HepG2 (cell line): ENCODE measurements around the gene SOWAHA. TPM values are rescaled to one million over a fixed set of nuclear protein-coding genes. Genes with fewer than 3 reads are reported as not detected.

ENCODE experiments used
- ATAC-seq: fragments of 200-7000 bp; cut with Tn5 transposase; 3 replicates; pipeline ENCODE4 v1.9.1; 2020; ENCODE audit warnings: mild to moderate bottlenecking, moderate library complexity
- BruUV-seq: library from RNA; stranded (reverse); fragments of 400-500 nt; replicated peaks from 2 replicates; lab custom pipeline; 2021; lab: Mats Ljungman, UMichigan
- CTCF ChIA-PET: fragments of 300-600 bp; formaldehyde crosslinking; extraction: SDS; loops from one replicate; lab custom pipeline; 2021; ENCODE audit warnings: low total read pairs, inconsistent platforms, low intra/inter-chr PET ratio; lab: Yijun Ruan, JAX
- POLR2A ChIA-PET: fragments of 350-600 bp; sonication (Branson Sonifier 250); formaldehyde crosslinking; loops from one replicate; lab custom pipeline; 2020; ENCODE audit warnings: antibody characterized with exemption, inconsistent platforms; lab: Yijun Ruan, JAX
- DNase-seq: peaks from one replicate; pipeline ENCODE4 v3.0.0-alpha.2; 2015; ENCODE audit warnings: low spot score
- FAIRE-seq: peaks from 3 replicates; lab custom pipeline; 2011; peaks lifted over from hg19 to GRCh38; lab: Jason Lieb, UNC
- H2AFZ ChIP-seq: one replicate; pipeline ENCODE4 v1.6.1; 2011; ENCODE audit warnings: low read length, inconsistent platforms
- H3K27ac ChIP-seq: fragments of 300-600 bp; 3 replicates; pipeline ENCODE4 v1.8.0; 2011; ENCODE audit warnings: mixed run types, mild to moderate bottlenecking, mixed read lengths, low read length, inconsistent platforms; ENCODE audit not compliant: insufficient read depth; ENCODE audit errors: extremely low read length
- H3K27me3 ChIP-seq, 2 experiments: fragments of 200-600 bp in 1 of 2; 2 replicates in 1 of 2; 3 replicates in 1 of 2; pipeline versions ENCODE4 v1.6.0 to v1.8.0; 2011; ENCODE audit warnings: low read length in 2 of 2, mild to moderate bottlenecking in 2 of 2, moderate library complexity in 2 of 2, inconsistent platforms in 1 of 2; ENCODE audit not compliant: insufficient read depth in 2 of 2, control insufficient read depth in 1 of 2
- H3K36me3 ChIP-seq, 2 experiments: fragments of 200-600 bp in 1 of 2; replicated peaks in 1 of 2; 2 replicates in 1 of 2; 3 replicates in 1 of 2; pipeline versions ENCODE4 v1.5.1 to v1.8.0; 2011; ENCODE audit warnings: low read length in 2 of 2, inconsistent platforms in 1 of 2; ENCODE audit not compliant: insufficient read depth in 2 of 2, control insufficient read depth in 1 of 2
- H3K4me1 ChIP-seq: 2 replicates; pipeline ENCODE4 v1.5.1; 2012; ENCODE audit warnings: low read length, inconsistent platforms; ENCODE audit not compliant: insufficient read depth
- H3K4me2 ChIP-seq: 2 replicates; pipeline ENCODE4 v1.6.0; 2011; ENCODE audit warnings: low read depth, low read length, inconsistent platforms
- H3K4me3 ChIP-seq, 3 experiments: fragments of 200-600 bp in 1 of 3; sonication (generic), shearing (Covaris generic) in 1 of 3; replicated peaks in 1 of 3; 2 replicates each; pipeline ENCODE4 v1.5.1; 2011 to 2016; ENCODE audit warnings: low read length in 3 of 3, inconsistent platforms in 2 of 3, low read depth in 2 of 3, mild to moderate bottlenecking in 2 of 3, control low read depth in 1 of 3, mixed read lengths in 1 of 3; ENCODE audit not compliant: insufficient read depth in 1 of 3
- H3K79me2 ChIP-seq: one replicate; pipeline ENCODE4 v1.6.1; 2011; ENCODE audit warnings: low read length, inconsistent platforms; ENCODE audit not compliant: insufficient read depth
- H3K9ac ChIP-seq: 2 replicates; pipeline ENCODE4 v1.6.0; 2011; ENCODE audit warnings: mild to moderate bottlenecking, low read depth, low read length, inconsistent platforms; ENCODE audit not compliant: insufficient read depth
- H3K9me3 ChIP-seq: 2 replicates; pipeline ENCODE4 v1.5.1; 2012; ENCODE audit warnings: mild to moderate bottlenecking, low read length
- H4K20me1 ChIP-seq: 2 replicates; pipeline ENCODE4 v1.6.0; 2011; ENCODE audit warnings: inconsistent platforms, mild to moderate bottlenecking, low read length, moderate library complexity; ENCODE audit not compliant: insufficient read depth
- CSRNP2 ChIP-seq: sonication (generic); formaldehyde crosslinking; conservative IDR thresholded peaks from 2 replicates; pipeline ENCODE4 v1.8.0; 2022; ENCODE audit warnings: low read depth, missing genetic modification reagents
- HNF4A ChIP-seq: sonication (generic); formaldehyde crosslinking; IDR thresholded peaks from 2 replicates; pipeline ENCODE4 v1.4.0; 2020; ENCODE audit warnings: missing genetic modification reagents
- STAT6 ChIP-seq: sonication (generic); formaldehyde crosslinking; IDR thresholded peaks from 2 replicates; pipeline ENCODE4 v1.4.0; 2020; ENCODE audit warnings: missing genetic modification reagents, mild to moderate bottlenecking, borderline replicate concordance
- ZBTB34 ChIP-seq: sonication (generic); formaldehyde crosslinking; IDR thresholded peaks from 2 replicates; pipeline ENCODE4 v1.8.0; 2022; ENCODE audit warnings: mild to moderate bottlenecking, missing genetic modification reagents
- ZFP41 ChIP-seq: sonication (generic); formaldehyde crosslinking; IDR thresholded peaks from 2 replicates; pipeline ENCODE4 v1.4.0; 2020; ENCODE audit warnings: mild to moderate bottlenecking, missing genetic modification reagents, borderline replicate concordance
- ZNF280D ChIP-seq: sonication (generic); formaldehyde crosslinking; IDR thresholded peaks from 2 replicates; pipeline ENCODE4 v1.5.1; 2020; ENCODE audit warnings: mild to moderate bottlenecking, missing genetic modification reagents
- ZNF292 ChIP-seq: sonication (generic); formaldehyde crosslinking; IDR thresholded peaks from 2 replicates; pipeline ENCODE4 v1.8.1; 2022; ENCODE audit warnings: mild to moderate bottlenecking, low read depth, missing genetic modification reagents, borderline replicate concordance
- ZSCAN12 ChIP-seq: sonication (generic); formaldehyde crosslinking; IDR thresholded peaks from 2 replicates; pipeline ENCODE4 v1.9.0; 2021; ENCODE audit warnings: mild to moderate bottlenecking, missing genetic modification reagents
- WGBS: methylation state at CpG from one replicate; pipeline ENCODE4 v1.1.6; 2017; ENCODE audit warnings: low lambda C conversion rate; 5-methylcytosine and 5-hydroxymethylcytosine counted together
- in situ Hi-C: cut with HindIII; loops from 2 replicates; pipeline ENCODE4 v1.10.0; 2017; ENCODE audit warnings: low pct_unique_long_range_greater_than_20kb; ENCODE audit not compliant: extremely low pct_ligation_motif_present
- intact Hi-C: fragments of 100-400 bp; cut with micrococcal nuclease; formaldehyde crosslinking; loops from one replicate; pipeline ENCODE4 v1.10.0; 2022; ENCODE audit not compliant: unreplicated experiment
- polyA plus RNA-seq, 8 experiments: library from polyadenylated mRNA; depleted of rRNA in 3 of 8; stranded (reverse) in 7 of 8; unstranded in 1 of 8; fragments of >200 nt; fragmentation: Illumina TruSeq in 4 of 8; extraction: Trizol in 4 of 8; gene quantifications; 2 replicates each; pipeline versions ENCODE4 v1.2.1 to v1.2.3, GENCODE V29; 2011 to 2016; ENCODE audit warnings: low read depth in 4 of 8, missing spikeins in 1 of 8, mixed read lengths in 1 of 8; ENCODE audit not compliant: insufficient read depth in 1 of 8
- total RNA-seq, 5 experiments: library from RNA; depleted of rRNA; stranded (reverse); fragments of >200 nt; fragmentation: Illumina TruSeq; extraction: Trizol; gene quantifications; 2 replicates each; pipeline ENCODE4 v1.2.3, GENCODE V29; 2016; ENCODE audit warnings: low read depth in 1 of 5

The SOWAHA gene
- total and polyA plus RNA-seq, 2 of the 13 experiments (the other 11 are each of a cell fraction or from before 2014, with no cell fraction given) = 0.95 to 1.9 TPM

- Histone ChIP-seq H3K79me2 (peaks cover 51% of the 10 kb centered on the region), H3K4me2 (no peak overlapping the region), H3K27ac (no peak overlapping the region), H4K20me1 (no peaks in the 10 kb centered on the region), H3K27me3 (no peaks in the 10 kb centered on the region), H2AFZ (no peak overlapping the region), H3K36me3 (no peaks in the 10 kb centered on the region), H3K9ac (no peak overlapping the region), H3K4me1 (peaks cover 68% of the 10 kb centered on the region), H3K4me3 (no peak overlapping the region), H3K9me3 (no peaks in the 10 kb centered on the region)
- FAIRE-seq (no peak), DNase-seq (no peak), ATAC-seq (no peak)
- in situ Hi-C loops (loop anchor here (5.0 kb wide), 1 partner anchor 43 kb away; no protein-coding TSS in a partner anchor), intact Hi-C loops (no loop called here)
- ChIA-PET CTCF (no interaction called here), POLR2A (interaction anchor here (4.2 kb wide), 1 partner anchor 33 kb away, joined by 21 read pairs; no protein-coding TSS in a partner anchor)
- no TSS peak for BruUV-seq
- 75% methylated on average over 2 of the region's 3 CpGs for WGBS
- TF ChIP-seq ZFP41 (CRISPR knock-in tag) = no peak
- TF ChIP-seq HNF4A = no peak
- TF ChIP-seq ZNF280D (CRISPR knock-in tag) = no peak
- TF ChIP-seq ZSCAN12 (CRISPR knock-in tag) = no peak
- TF ChIP-seq ZBTB34 (CRISPR knock-in tag) = no peak
- no peak for TF ChIP-seq CSRNP2 (CRISPR knock-in tag)
- no peak for TF ChIP-seq ZNF292 (CRISPR knock-in tag)
- no peak for TF ChIP-seq STAT6 (CRISPR knock-in tag)
Measured at GRCh38 chr5:132774406-132774805, 38.7 kb upstream of the SOWAHA start.
